Inflammatory macrophage (primary cell): ENCODE data around the gene CD200.

Experiments used
- DNase-seq, 2 donors: peaks; one replicate each; pipeline ENCODE4 v3.0.0-alpha.2; 2020 to 2022

Gene CD200

GRCh38 chr3:112333381-112334317, 693 bp downstream of the CD200 start:
- DNase-seq: no peak

GRCh38 chr3:112334691-112335433, 1.9 kb downstream of the CD200 start:
- no peak for DNase-seq

GRCh38 chr3:112335434-112335781, 2.5 kb downstream of the CD200 start:
- DNase-seq: no peak

- DNase-seq: no peak
Measured at GRCh38 chr3:112338021-112338726, 5.2 kb downstream of the CD200 start.

- DNase-seq: no peak
Measured at GRCh38 chr3:112338727-112339056, 5.7 kb downstream of the CD200 start.

- DNase-seq: no peak
Measured at GRCh38 chr3:112339134-112339533, 6.2 kb downstream of the CD200 start.

- no peak for DNase-seq
Measured at GRCh38 chr3:112339609-112340008, 6.7 kb downstream of the CD200 start.

- DNase-seq: no peak
Measured at GRCh38 chr3:112341386-112341785, 8.4 kb downstream of the CD200 start.

GRCh38 chr3:112345681-112346080, 12.7 kb downstream of the CD200 start:
- no peak for DNase-seq

- no peak for DNase-seq
Measured at GRCh38 chr3:112346491-112347122, 13.7 kb downstream of the CD200 start.

- peak; percentile 29 to 35 for DNase-seq
Measured at GRCh38 chr3:112348943-112349342, 16.0 kb downstream of the CD200 start.

GRCh38 chr3:112349557-112349956, 16.6 kb downstream of the CD200 start:
- DNase-seq: no peak

- DNase-seq: no peak
Measured at GRCh38 chr3:112350018-112350810, 17.3 kb downstream of the CD200 start.

- DNase-seq: no peak
Measured at GRCh38 chr3:112351036-112351435, 18.1 kb downstream of the CD200 start.

- no peak for DNase-seq
Measured at GRCh38 chr3:112351823-112352222, 18.9 kb downstream of the CD200 start.

- no peak for DNase-seq
Measured at GRCh38 chr3:112352720-112353119, 19.8 kb downstream of the CD200 start.

- no peak for DNase-seq
Measured at GRCh38 chr3:112353365-112353764, 20.4 kb downstream of the CD200 start.

GRCh38 chr3:112354642-112355306, 21.8 kb downstream of the CD200 start:
- DNase-seq: no peak

GRCh38 chr3:112355307-112355687, 22.3 kb downstream of the CD200 start:
- peak in 1 of 2 donors; percentile 8 for DNase-seq

- DNase-seq: no peak
Measured at GRCh38 chr3:112357930-112358780, 25.2 kb downstream of the CD200 start.
